GM18498 (cell line): ENCODE data around the gene NCAPG2.

Experiments used
- ATAC-seq: cut with Tn5 transposase; IDR thresholded peaks from one replicate; pipeline ENCODE4 v1.9.1; 2021; ENCODE audit warnings: mild to moderate bottlenecking, moderate library complexity; ENCODE audit not compliant: unreplicated experiment

The NCAPG2 gene

GRCh38 chr7:158704524-158705233 is at the start of gene NCAPG2:
TSS of gene NCAPG2 (minus strand) at chr7:158704804. CDS start at chr7:158701899, 2,905 bp downstream.
- ATAC-seq, result peak; percentile 98

- ATAC-seq, result no peak
These were observed 49.3 kb upstream of the NCAPG2 start for GRCh38 chr7:158753900-158754299.

- ATAC-seq, result no peak
These were observed 47.1 kb upstream of the NCAPG2 start for GRCh38 chr7:158751751-158752150.

- ATAC-seq, result no peak
These were observed 46.6 kb upstream of the NCAPG2 start for GRCh38 chr7:158751199-158751598.

GRCh38 chr7:158750702-158751101 is 46.1 kb upstream of the NCAPG2 start:
- no peak for ATAC-seq

GRCh38 chr7:158749396-158749795 is 44.8 kb upstream of the NCAPG2 start:
- ATAC-seq, result no peak

- no peak for ATAC-seq
These were observed 43.7 kb upstream of the NCAPG2 start for GRCh38 chr7:158748335-158748734.

GRCh38 chr7:158747408-158747807 is 42.8 kb upstream of the NCAPG2 start:
- ATAC-seq, result no peak

- ATAC-seq, result no peak
These were observed 42.4 kb upstream of the NCAPG2 start for GRCh38 chr7:158746957-158747356.

- ATAC-seq, result no peak
These were observed 40.6 kb upstream of the NCAPG2 start for GRCh38 chr7:158745057-158745715.

- ATAC-seq, result no peak
These were observed 39.5 kb upstream of the NCAPG2 start for GRCh38 chr7:158744070-158744469.

GRCh38 chr7:158743219-158743618 is 38.6 kb upstream of the NCAPG2 start:
- no peak for ATAC-seq

GRCh38 chr7:158742065-158742821 is 37.6 kb upstream of the NCAPG2 start:
- ATAC-seq, result no peak

- ATAC-seq, result no peak
These were observed 36.7 kb upstream of the NCAPG2 start for GRCh38 chr7:158741294-158741666.

GRCh38 chr7:158740657-158741293 is 36.2 kb upstream of the NCAPG2 start:
- no peak for ATAC-seq

GRCh38 chr7:158740013-158740656 is 35.5 kb upstream of the NCAPG2 start:
- no peak for ATAC-seq

- ATAC-seq, result no peak
These were observed 34.2 kb upstream of the NCAPG2 start for GRCh38 chr7:158738841-158739240.

GRCh38 chr7:158737064-158737695 is 32.6 kb upstream of the NCAPG2 start:
- no peak for ATAC-seq

- ATAC-seq, result no peak
These were observed 31.3 kb upstream of the NCAPG2 start for GRCh38 chr7:158735935-158736334.

- ATAC-seq, result no peak
These were observed 30.3 kb upstream of the NCAPG2 start for GRCh38 chr7:158734861-158735260.
